GM21515 (cell line): ENCODE results near the gene NT5DC2.

Experiments used
- ATAC-seq: cut with Tn5 transposase; IDR thresholded peaks from one replicate; pipeline ENCODE4 v1.9.1; 2021; ENCODE audit not compliant: unreplicated experiment

The NT5DC2 gene

DNA sequence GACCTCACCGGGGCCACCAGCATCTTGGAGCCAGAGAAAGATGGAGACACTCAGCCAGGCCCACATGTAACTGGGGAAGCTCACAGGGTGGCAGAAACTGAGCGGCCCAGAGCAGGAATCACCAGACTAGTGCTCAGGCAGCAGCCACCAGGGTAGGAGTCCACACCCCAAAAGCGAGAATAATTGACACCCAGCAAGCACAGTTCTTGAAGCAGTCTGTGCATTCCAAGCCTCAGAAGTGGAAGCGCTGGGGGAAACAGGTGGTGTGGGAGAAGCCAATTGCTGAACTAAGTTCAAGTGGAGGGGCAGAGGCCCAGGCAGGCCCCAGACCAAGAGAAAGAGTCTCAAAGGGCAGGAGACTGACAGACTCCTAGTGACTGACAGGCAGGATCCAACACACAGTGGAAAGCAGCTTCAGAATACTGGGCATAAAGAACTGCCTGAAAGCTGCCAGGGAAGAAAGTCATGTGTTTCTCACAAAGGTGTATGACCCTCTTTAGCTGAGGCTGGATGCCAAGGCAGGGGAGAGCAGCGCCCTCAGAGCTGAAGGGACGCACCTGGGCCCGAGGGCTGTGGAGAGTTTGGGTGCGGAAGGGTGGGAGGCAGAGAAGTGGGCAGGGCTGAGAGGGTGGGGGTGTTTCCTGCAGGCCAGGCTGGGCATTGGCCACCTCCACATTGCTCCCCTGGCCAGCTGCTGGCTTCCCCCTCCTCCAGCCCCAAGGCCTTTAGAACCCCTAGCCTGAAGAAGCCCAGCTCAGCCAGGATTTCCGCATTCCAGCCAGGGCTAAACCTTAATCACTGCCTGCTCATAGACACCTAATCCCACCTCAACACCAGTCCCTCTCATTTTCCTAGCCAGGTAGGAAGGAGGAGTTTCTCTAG, 7.7 kb downstream of the NT5DC2 start:
- no peak for ATAC-seq

DNA sequence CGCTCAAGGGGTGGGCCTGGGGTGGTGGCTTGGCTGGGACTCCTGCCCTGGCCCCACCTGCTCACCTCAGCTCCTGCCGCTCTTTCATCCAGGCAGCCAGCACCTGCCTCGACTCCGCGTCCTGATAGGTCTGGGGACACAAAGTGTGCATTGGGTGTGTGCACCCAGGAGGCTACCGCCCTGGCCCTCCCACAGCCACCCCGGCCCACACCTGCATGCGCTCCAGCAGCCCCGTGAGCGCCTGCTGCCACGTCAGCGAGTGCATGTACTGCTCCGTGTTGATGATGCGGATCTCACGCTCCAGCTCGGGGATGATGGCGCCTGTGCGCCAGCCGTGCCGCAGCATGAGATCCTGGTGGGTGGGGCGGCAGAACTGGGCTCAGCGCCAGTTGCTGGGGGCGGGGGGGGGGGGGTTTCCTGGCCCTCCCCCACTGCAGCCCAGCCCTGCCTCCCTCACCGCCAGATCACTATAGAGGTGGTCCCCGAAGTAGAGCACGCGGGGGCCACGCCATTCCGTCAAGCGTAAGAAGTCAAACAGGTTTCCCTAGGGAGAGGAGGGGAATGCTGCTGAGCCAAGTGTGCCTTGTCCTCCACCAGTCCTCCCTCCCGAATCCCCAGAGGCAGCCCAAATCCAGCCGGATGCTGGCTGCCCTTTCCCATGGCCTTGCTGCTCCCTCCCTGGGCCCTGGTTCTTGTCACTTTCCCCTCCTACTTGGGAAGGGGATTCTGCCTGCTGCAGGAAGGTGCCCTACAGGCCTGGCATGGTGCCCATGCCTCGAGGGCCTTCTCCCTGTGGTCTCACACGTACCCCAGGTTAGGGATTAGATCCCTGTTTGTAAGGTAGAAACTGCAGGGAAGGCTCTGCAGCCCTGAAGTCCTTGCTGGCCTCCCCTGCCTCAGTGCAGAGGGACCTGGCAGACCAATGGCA, 8.6 kb downstream of the NT5DC2 start:
- no peak for ATAC-seq

DNA sequence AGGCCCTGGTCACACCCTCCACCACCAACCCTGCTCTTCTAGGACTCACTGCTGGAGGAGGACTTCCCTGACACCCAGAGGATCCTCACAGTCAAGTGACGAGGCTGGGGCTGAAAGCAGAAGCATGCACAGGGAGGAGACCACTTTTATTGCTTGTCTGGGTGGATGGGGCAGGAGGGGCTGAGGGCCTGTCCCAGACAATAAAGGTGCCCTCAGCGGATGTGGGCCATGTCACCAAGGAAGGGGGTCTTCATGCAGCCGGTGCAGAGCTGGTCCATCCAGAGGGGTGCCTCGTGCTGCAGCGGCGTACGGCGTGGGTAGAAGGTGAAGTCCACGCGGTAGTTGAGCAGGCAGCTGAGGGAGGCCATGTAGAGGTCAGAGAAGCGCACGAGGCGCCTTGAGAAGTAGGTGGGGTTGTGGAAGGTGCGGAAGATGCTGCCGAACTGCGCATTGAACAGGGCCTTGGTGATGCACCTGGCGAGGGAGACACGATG, 9.4 kb downstream of the NT5DC2 start:
- ATAC-seq = no peak

DNA sequence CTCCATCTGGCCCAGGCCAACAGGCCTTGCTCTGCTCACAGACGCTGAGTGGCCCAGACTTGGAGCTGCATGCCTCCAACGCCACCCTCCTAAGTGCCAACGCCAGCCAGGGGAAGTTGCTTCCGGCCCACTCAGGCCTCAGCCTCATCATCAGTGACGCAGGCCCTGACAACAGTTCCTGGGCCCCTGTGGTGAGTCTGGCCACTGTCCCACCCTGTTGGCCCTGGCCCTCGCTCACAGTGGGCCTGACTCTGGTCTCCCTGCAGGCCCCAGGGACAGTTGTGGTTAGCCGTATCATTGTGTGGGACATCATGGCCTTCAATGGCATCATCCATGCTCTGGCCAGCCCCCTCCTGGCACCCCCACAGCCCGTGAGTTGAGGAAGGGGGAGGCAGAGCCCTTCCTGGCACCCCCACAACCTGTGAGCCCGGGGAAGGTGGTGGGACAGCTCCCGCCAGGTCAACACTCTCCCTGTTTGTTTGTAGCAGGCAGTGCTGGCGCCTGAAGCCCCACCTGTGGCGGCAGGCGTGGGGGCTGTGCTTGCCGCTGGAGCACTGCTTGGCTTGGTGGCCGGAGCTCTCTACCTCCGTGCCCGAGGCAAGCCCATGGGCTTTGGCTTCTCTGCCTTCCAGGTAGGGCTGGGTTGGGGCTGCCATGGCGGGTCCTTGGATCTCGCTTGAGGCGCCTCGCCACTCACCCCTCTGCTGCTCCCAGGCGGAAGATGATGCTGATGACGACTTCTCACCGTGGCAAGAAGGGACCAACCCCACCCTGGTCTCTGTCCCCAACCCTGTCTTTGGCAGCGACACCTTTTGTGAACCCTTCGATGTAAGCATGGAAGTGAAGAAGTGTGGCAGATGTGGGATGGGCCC, 10.0 kb downstream of the NT5DC2 start:
- no peak for ATAC-seq

DNA sequence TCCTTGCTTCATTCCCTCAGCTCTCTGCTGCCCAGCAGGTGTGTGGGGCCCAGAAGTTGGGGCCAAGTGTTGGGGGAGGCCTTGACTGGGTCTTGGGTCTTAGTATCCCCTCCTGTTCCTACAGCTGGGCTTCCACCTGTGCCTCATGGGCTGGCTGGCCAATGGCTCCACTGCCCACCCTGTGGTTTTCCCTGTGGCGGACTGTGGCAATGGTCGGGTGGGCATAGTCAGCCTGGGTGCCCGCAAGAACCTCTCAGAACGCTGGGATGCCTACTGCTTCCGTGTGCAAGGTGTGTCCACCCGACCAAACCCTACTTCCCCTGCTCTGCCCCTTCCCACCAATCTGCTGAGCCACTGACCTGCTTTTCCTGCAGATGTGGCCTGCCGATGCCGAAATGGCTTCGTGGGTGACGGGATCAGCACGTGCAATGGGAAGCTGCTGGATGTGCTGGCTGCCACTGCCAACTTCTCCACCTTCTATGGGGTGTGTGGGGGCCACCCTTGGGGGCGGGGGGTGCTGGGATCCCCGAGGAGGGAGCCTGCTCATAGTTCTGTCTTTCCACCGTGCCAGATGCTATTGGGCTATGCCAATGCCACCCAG, 10.9 kb downstream of the NT5DC2 start:
- no peak for ATAC-seq

DNA sequence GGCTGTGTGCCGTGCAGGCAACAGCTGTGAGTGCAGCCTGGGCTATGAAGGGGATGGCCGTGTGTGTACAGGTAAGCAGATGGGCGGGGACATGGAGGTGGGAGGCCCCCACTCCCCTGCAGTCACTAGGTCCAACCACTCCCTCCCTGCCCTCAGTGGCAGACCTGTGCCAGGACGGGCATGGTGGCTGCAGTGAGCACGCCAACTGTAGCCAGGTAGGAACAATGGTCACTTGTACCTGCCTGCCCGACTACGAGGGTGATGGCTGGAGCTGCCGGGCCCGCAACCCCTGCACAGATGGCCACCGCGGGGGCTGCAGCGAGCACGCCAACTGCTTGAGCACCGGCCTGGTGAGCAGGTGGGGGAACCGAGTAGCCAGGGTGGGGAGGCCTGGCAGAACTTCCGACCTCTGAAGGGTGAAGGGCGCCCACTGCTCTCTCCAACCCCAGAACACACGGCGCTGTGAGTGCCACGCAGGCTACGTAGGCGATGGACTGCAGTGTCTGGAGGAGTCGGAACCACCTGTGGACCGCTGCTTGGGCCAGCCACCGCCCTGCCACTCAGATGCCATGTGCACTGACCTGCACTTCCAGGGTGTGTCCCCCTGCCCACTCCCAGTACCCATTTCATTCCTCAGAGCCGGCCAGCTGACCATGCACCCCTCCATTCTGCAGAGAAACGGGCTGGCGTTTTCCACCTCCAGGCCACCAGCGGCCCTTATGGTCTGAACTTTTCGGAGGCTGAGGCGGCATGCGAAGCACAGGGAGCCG, 11.6 kb downstream of the NT5DC2 start:
- no peak for ATAC-seq

DNA sequence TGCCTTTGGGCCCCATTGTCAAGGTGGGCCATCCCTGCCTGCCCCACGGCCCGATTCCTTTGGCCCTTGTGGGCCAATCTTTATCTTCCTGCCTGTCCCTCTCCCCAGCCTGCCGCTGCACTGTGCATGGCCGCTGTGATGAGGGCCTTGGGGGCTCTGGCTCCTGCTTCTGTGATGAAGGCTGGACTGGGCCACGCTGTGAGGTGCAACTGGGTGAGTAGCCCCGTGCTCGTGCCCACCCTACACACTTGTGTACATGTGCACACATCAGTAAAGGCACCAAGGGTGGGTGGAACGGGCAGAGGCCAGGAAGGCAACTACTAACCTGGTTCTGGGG, 12.2 kb downstream of the NT5DC2 start:
- ATAC-seq = no peak

DNA sequence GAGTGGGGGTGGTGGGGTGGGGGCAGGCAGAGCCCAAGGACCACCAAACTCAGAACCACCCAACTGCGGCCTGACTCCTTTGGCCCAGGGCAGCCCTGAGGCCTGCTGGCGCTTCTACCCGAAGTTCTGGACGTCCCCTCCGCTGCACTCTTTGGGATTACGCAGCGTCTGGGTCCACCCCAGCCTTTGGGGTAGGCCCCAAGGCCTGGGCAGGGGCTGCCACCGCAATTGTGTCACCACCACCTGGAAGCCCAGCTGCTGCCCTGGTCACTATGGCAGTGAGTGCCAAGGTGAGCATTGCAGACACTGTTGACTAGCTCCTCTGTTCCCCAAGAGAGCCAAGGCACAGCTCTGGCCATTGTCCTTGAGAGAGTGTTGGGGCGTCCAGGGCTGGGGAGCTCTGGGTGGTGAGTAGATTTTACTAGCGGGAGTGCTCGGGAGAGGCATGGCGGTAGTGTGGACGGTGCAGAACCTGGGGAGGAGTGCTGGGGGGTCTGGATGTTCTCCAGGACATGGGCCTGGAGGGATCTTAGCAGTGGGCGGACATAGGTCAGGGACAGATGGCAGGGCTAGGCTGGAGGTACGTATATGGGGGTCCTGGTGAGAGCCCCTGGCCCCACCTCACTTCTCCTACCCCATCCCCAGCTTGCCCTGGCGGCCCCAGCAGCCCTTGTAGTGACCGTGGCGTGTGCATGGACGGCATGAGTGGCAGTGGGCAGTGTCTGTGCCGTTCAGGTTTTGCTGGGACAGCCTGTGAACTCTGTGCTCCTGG, 12.8 kb downstream of the NT5DC2 start:
- no peak for ATAC-seq

DNA sequence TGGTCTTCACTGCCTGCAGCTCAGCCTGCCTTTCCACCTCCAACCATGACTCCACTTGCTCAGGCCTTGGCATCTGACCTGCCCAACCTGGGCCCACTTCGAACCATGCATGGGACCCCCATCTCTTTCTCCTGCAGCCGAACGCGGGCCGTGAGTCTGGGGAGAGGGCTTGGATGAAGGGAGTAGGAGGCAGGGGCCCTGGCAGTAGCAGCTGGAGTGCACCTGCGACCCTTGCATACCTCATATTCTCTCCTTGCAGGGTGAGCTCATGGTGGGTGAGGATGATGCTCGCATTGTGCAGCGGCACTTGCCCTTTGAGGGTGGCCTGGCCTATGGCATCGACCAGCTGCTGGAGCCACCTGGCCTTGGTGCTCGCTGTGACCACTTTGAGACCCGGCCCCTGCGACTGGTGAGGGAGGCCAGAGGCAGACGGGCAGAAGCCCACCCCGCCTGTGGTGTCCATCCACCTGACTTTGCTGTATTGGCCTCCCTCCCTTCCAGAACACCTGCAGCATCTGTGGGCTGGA, 13.5 kb downstream of the NT5DC2 start:
- no peak for ATAC-seq

DNA sequence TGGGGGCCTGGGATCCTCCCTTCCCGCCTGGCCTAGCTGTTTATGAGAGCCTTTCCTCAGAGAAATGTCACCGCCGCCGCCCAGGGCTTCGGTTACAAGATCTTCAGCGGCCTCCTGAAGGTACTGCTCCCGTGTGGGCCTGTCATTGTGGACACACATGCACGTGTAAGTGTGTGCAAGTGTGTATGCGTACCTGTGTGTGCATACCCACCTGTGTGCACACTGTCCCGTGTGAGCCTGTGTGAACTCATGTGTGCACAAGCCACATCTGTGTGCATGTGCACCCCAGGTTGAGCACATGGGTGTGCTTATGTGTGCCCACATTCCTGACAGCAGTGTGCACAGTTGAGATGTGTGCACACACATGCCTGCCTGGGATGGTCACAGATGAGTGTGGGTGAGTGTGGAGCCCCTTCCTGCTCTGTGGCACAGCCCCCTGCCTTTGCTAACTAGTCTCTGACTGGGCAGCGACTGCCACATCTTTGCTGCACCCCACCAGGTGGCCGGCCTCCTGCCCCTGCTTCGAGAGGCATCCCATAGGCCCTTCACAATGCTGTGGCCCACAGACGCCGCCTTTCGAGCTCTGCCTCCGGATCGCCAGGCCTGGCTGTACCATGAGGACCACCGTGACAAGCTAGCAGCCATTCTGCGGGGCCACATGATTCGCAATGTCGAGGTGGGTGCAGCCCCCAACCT, 14.1 kb downstream of the NT5DC2 start:
- no peak for ATAC-seq

DNA sequence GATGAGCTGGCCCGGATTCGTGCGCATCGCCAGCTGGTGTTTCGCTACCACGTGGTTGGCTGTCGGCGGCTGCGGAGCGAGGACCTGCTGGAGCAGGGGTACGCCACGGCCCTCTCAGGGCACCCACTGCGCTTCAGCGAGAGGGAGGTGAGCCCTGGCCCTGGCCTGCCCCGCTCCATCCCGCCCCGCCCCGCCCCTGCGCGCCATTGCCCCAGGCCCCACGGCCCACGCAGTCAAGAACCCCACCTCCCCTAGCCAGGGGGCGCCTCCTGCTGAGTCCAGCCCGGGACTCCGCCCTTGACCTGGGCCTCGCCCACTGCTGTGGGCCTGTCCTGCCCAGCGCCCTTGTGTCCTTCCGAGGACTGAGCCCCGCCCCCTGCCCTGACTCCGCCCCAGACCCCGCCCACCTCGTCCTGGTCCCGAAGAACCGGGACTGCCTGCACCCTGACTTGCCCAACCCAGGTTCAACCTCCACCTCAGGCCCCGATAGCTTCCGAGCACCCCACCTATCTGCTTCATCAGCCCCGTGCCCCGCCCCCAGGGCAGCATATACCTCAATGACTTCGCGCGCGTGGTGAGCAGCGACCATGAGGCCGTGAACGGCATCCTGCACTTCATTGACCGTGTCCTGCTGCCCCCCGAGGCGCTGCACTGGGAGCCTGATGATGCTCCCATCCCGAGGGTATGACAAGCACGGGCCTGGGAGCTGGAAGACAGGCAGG, 14.8 kb downstream of the NT5DC2 start:
- no peak for ATAC-seq

DNA sequence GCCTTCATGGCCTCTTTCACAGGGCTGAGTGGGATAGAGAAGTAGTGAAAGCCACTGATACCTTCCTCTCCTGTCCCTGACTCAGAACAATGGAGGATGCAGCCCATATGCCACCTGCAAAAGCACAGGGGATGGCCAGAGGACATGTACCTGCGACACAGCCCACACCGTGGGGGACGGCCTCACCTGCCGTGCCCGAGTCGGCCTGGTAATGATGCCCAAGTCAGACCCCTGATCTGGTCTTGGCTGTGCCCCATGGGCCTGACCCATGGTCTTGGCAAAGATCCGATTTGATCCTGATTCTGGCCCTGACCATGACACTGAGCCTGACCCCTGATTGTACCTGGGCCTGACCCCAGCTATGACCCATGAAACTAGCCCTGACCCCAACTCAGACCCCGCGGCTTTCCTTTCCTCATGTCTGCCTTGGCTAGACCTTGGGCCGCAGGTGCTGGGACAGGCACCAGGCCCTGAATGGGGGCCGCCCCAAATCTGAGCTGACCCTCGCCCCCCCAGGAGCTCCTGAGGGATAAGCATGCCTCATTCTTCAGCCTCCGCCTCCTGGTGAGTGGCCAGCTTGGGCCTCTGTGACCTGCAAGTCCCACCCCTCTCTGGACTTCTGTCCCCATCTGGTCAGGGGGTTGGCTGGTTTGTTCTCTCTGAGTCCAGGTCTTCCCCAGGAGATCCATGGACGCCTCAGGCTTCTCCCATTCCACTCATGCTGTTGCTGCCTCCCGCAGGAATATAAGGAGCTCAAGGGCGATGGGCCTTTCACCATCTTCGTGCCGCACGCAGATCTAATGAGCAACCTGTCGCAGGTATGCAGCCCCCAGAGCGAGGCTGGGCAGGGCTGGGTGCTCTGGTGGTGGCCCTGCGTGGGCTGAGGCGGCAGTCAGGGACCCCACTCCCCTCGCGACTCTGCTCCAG, 15.6 kb downstream of the NT5DC2 start:
- no peak for ATAC-seq

DNA sequence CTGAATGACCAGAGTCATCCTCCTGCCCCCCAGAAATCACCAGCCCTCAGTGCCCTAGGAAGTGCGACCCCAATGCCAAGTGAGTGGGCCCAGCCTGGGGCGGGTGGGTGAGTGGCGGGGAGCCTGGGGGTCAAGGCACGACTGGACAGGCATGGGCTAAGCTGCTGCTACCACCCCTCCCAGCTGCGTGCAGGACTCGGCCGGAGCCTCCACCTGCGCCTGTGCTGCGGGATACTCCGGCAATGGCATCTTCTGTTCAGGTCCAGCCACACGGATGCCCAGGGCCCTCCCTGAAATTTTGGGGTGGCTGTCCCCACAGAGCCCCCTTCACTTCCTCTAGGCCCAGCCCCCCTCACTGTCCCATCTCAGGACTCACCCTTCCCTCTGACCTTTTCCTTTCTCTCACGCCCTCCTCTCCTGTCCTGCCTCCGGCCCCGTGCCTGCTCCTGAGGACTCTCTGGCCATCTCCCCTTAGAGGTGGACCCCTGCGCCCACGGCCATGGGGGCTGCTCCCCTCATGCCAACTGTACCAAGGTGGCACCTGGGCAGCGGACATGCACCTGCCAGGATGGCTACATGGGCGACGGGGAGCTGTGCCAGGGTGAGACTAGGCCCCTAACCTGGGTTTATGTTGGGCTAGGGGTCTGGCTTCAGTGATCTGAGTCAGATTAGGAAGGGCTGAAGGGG, 17.0 kb downstream of the NT5DC2 start:
- no peak for ATAC-seq

DNA sequence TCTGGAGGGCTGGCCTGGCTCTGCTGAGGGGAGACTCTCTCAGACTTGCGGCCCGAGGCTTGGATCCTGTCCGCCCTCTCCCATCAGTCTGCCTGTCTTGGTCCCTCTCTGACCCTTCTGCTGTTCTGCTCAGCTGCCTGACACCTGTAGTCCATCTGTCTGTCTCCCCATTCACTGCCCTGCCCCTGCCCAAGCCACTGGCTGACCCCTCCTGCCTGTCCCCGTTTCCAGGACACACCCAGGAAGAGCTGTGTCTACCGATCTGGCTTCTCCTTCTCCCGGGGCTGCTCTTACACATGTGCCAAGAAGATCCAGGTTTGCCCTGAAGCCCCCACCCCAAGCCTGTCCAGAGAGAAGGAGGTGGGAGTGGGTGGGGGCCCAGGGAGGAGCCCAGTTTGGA, 18.5 kb downstream of the NT5DC2 start:
- no peak for ATAC-seq

DNA sequence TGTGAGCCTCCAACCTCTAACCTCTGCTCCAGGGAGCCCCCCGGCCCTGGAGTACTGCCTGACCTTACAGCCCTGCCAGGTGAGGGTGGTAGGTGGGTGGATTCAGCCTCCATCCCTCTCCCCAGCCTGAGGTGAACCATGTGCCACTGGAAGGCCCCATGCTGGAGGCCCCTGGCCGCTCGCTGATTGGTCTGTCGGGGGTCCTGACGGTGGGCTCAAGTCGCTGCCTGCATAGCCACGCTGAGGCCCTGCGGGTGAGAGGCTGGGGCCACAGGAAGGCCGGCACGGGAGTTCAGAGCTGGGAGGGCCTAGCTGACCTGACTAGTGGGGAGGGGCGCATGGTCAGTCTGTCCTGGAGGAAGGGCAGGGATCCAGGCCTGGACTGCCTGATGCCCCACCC, 19.1 kb downstream of the NT5DC2 start:
- no peak for ATAC-seq

DNA sequence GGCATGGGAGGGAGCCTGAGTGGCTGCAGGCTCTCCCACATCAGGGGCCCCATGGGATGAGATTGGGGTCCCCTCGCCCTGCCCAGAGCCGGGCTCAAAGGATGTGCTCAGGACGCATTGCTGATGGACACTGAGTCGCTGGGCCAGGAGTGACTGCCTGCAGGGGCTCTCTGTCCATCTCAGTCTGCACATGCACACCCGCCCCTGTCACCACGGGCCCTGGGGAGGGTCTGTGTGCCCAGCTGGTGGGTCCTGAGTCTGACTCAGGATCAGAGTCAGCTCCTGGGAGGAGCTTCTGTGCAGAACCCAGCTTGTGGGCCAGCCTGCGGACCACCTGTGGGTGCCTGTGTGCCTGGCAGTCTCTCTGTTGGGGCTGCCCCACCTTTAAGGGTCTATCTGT, 20.4 kb downstream of the NT5DC2 start:
- no peak for ATAC-seq
